Natural killer cell (primary cell): ENCODE data around the gene IL17D. TPM values are rescaled to one million over a fixed set of nuclear protein-coding genes. Genes with fewer than 3 reads are reported as not detected.

ENCODE experiments used
- ATAC-seq, 3 donors: fragments of 150-1000 bp in 2 of 3; fragments of 200-7000 bp in 1 of 3; cut with Tn5 transposase; 1 replicate in 1 of 3; 2 replicates in 2 of 3; pipeline ENCODE4 v1.10.0; 2021; ENCODE audit warnings: mild to moderate bottlenecking in 2 of 3, moderate library complexity in 2 of 3
- DNase-seq, 2 donors: peaks; one replicate each; pipeline versions ENCODE4 v3.0.0 to v3.0.0-alpha.2; 2013 to 2021; ENCODE audit warnings: mixed read lengths in 1 of 2
- H3K27ac ChIP-seq: one replicate; pipeline ENCODE4 v1.5.1; 2013; ENCODE audit warnings: mild to moderate bottlenecking, low read length
- H3K27me3 ChIP-seq: one replicate; pipeline ENCODE4 v1.6.1; 2013; ENCODE audit warnings: low read length; ENCODE audit not compliant: control insufficient read depth, insufficient read depth
- H3K36me3 ChIP-seq: one replicate; pipeline ENCODE4 v1.6.1; 2013; ENCODE audit warnings: low read length; ENCODE audit not compliant: control insufficient read depth, insufficient read depth
- H3K4me1 ChIP-seq: one replicate; pipeline ENCODE4 v1.6.1; 2013; ENCODE audit warnings: low read length; ENCODE audit not compliant: control insufficient read depth, insufficient read depth
- H3K4me3 ChIP-seq: one replicate; pipeline ENCODE4 v1.5.1; 2013; ENCODE audit warnings: low read length
- H3K9me3 ChIP-seq: one replicate; pipeline ENCODE4 v1.6.1; 2013; ENCODE audit warnings: low read length; ENCODE audit not compliant: control insufficient read depth, insufficient read depth
- H3K27ac Mint-ChIP-seq, 2 donors: one replicate each; pipeline ENCODE4 v1.8.0; 2022; ENCODE audit warnings: mild to moderate bottlenecking in 2 of 2, mixed read lengths in 2 of 2, moderate library complexity in 1 of 2
- H3K27me3 Mint-ChIP-seq, 2 donors: one replicate each; pipeline ENCODE4 v1.8.0; 2022; ENCODE audit warnings: low read depth in 2 of 2, mixed read lengths in 2 of 2
- H3K36me3 Mint-ChIP-seq: one replicate; pipeline ENCODE4 v1.8.0; 2022; ENCODE audit warnings: mixed read lengths
- H3K4me1 Mint-ChIP-seq, 2 donors: one replicate each; pipeline ENCODE4 v1.8.0; 2022; ENCODE audit warnings: mixed read lengths in 2 of 2
- H3K4me3 Mint-ChIP-seq: one replicate; pipeline ENCODE4 v1.8.0; 2022; ENCODE audit warnings: mild to moderate bottlenecking, moderate library complexity, mixed read lengths
- H3K9me3 Mint-ChIP-seq, 2 donors: one replicate each; pipeline ENCODE4 v1.8.0; 2022; ENCODE audit warnings: mixed read lengths in 2 of 2
- WGBS: methylation state at CpG from one replicate; pipeline ENCODE4 v1.1.7; 2013; ENCODE audit warnings: missing lambda C conversion rate; ENCODE audit not compliant: insufficient coverage; 5-methylcytosine and 5-hydroxymethylcytosine counted together
- intact Hi-C: fragments of 100-400 bp; cut with micrococcal nuclease; formaldehyde crosslinking; loops from one replicate; pipeline ENCODE4 v1.14.2; 2022
- total RNA-seq, 4 donors: library from RNA; stranded (reverse); fragments of 120-200 nt in 1 of 4; gene quantifications; one replicate each; pipeline versions ENCODE4 v1.2.3 to v1.2.4, GENCODE V29; 2013 to 2022
- TF ChIP-seq, protein P1 (sequence below): fragments of 200-600 bp; IDR thresholded peaks from one replicate; pipeline ENCODE4 v1.8.0; 2022; ENCODE audit warnings: antibody characterized with exemption

Gene IL17D
- total RNA-seq, 3 donors from 2014 or later (not counting 1 experiment from before 2014, with no cell fraction given) = 0.14 to 0.33 (median 0.25) TPM

DNA sequence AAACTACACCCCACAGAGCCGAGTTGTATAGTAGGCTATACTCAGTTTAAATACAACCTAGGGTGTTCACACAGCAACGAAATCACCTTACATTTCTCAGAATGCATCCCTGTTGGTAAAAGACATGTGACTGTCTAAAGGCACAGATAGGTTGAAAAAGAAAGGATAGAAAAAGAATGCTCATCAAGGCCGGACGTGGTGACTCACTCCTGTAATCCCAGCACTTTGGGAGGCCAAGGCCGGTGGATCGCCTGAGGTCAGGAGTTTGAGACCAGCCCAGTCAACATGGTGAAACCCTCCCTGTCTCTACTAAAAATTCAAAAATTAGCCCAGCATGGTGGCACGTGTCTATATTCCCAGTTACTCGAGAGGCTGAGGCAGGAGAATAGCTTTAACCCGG is 3.8 kb upstream of the IL17D start:
- Mint-ChIP-seq H3K36me3 (no peaks in the 10 kb centered on the region), H3K27me3 (peaks cover 25 to 33% of the 10 kb centered on the region in 2 donors), H3K9me3 (no peaks in the 10 kb centered on the region), H3K4me1 (peaks cover 18 to 20% of the 10 kb centered on the region in 2 donors), H3K27ac (no peak overlapping the region), H3K4me3 (no peak overlapping the region)
- H3K9me3 ChIP-seq = no peaks in the 10 kb centered on the region
- no peak overlapping the region for H3K27ac ChIP-seq
- H3K4me1 ChIP-seq = peaks cover 15% of the 10 kb centered on the region
- H3K27me3 ChIP-seq = peaks cover 3% of the 10 kb centered on the region
- WGBS = 95% methylated on average over 9 of the region's 9 CpGs
- H3K36me3 ChIP-seq = no peaks in the 10 kb centered on the region
- ATAC-seq (no peak), DNase-seq (no peak)
- TF ChIP-seq, protein P1, sequence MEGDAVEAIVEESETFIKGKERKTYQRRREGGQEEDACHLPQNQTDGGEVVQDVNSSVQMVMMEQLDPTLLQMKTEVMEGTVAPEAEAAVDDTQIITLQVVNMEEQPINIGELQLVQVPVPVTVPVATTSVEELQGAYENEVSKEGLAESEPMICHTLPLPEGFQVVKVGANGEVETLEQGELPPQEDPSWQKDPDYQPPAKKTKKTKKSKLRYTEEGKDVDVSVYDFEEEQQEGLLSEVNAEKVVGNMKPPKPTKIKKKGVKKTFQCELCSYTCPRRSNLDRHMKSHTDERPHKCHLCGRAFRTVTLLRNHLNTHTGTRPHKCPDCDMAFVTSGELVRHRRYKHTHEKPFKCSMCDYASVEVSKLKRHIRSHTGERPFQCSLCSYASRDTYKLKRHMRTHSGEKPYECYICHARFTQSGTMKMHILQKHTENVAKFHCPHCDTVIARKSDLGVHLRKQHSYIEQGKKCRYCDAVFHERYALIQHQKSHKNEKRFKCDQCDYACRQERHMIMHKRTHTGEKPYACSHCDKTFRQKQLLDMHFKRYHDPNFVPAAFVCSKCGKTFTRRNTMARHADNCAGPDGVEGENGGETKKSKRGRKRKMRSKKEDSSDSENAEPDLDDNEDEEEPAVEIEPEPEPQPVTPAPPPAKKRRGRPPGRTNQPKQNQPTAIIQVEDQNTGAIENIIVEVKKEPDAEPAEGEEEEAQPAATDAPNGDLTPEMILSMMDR = no peak
- H3K4me3 ChIP-seq = no peak overlapping the region
- intact Hi-C loops = loop anchor here (10.0 kb wide), 1 partner anchor 175 kb away; the partner anchor contains the start of gene CRYL1

DNA sequence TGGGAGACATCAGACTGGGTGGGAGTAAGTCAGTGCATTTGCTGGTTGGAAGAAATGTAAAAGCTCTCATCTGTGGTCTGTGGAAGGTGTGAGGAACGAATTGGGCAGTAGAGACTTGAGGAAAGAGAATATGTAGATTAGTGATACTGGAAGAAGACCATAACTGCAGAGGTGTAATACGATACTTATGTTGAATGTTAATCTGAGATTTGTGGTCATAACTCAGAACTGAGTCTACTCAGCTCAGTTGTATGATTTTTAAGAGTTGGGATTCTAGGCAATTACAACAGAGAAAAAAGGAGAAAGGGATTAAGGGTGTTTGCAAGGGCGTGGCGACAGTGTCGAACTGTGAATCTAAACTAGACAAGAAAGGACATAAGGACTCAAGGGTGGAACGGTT is 3.2 kb upstream of the IL17D start:
- Mint-ChIP-seq H3K27me3 (peaks cover 25 to 35% of the 10 kb centered on the region in 2 donors), H3K36me3 (no peaks in the 10 kb centered on the region), H3K4me3 (no peak overlapping the region), H3K9me3 (no peaks in the 10 kb centered on the region), H3K27ac (no peak overlapping the region), H3K4me1 (peaks cover 18 to 23% of the 10 kb centered on the region in 2 donors)
- peaks cover 16% of the 10 kb centered on the region for H3K4me1 ChIP-seq
- intact Hi-C loops = loop anchor here (10.0 kb wide), 1 partner anchor 175 kb away; the partner anchor contains the start of gene CRYL1
- H3K36me3 ChIP-seq = no peaks in the 10 kb centered on the region
- no peak overlapping the region for H3K27ac ChIP-seq
- ATAC-seq = no peak
- H3K4me3 ChIP-seq = no peak overlapping the region
- TF ChIP-seq, protein P1 = no peak
- H3K27me3 ChIP-seq = peaks cover 3% of the 10 kb centered on the region
- no peak for DNase-seq
- WGBS = 86% methylated on average over 6 of the region's 6 CpGs
- no peaks in the 10 kb centered on the region for H3K9me3 ChIP-seq

GRCh38 chr13:20701461-20701860 is 2.0 kb upstream of the IL17D start:
- ATAC-seq (no peak), DNase-seq (no peak)
- H3K4me1 ChIP-seq = peaks cover 14% of the 10 kb centered on the region
- WGBS = 100% methylated on average over 2 of the region's 3 CpGs
- no peak overlapping the region for H3K4me3 Mint-ChIP-seq
- peaks cover 3% of the 10 kb centered on the region for H3K27me3 ChIP-seq
- H3K27me3 Mint-ChIP-seq = peaks cover 18 to 30% of the 10 kb centered on the region in 2 donors
- intact Hi-C loops = loop anchor here (10.0 kb wide), 1 partner anchor 177 kb away; the partner anchor contains the start of gene CRYL1
- TF ChIP-seq, protein P1 = no peak
- no peaks in the 10 kb centered on the region for H3K36me3 ChIP-seq
- H3K27ac ChIP-seq = no peak overlapping the region
- no peak overlapping the region for H3K27ac Mint-ChIP-seq
- no peaks in the 10 kb centered on the region for H3K9me3 Mint-ChIP-seq
- peaks cover 11 to 17% of the 10 kb centered on the region in 2 donors for H3K4me1 Mint-ChIP-seq
- no peaks in the 10 kb centered on the region for H3K9me3 ChIP-seq
- no peaks in the 10 kb centered on the region for H3K36me3 Mint-ChIP-seq
- no peak overlapping the region for H3K4me3 ChIP-seq

DNA sequence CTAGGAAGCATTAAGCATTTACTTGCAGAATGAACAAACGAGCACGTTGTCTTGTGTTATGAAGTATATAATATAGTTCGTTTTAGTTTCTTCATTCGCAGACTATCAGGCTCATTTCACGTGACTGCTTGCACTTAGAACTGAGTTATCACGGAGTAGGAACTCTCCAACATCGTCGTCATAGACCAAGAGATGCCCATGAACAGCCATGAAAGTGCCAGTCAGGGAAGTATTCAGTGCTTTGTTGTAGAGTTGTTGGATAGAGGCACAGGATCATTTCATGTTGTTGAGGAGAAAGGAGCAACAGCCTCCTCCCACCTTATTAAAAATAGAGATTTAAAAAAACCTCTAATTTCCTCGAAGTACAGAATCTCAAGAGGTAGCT is 977 bp upstream of the IL17D start:
- no peak overlapping the region for H3K27ac ChIP-seq
- intact Hi-C loops = loop anchor here (2.0 to 10.0 kb wide), 2 partner anchors 34 to 178 kb away; partner anchors contain the start of gene CRYL1
- H3K4me3 ChIP-seq = no peak overlapping the region
- ATAC-seq (no peak), DNase-seq (peak in 1 of 2 donors; percentile 29)
- H3K4me1 ChIP-seq = peaks cover 14% of the 10 kb centered on the region
- H3K9me3 ChIP-seq = no peaks in the 10 kb centered on the region
- TF ChIP-seq, protein P1 = no peak
- H3K9me3 Mint-ChIP-seq = no peaks in the 10 kb centered on the region
- peaks cover 11 to 17% of the 10 kb centered on the region in 2 donors for H3K4me1 Mint-ChIP-seq
- no peaks in the 10 kb centered on the region for H3K36me3 Mint-ChIP-seq
- peaks cover 3% of the 10 kb centered on the region for H3K27me3 ChIP-seq
- H3K4me3 Mint-ChIP-seq = peak overlapping the region; percentile 90
- WGBS = 17% methylated on average over 9 of the region's 9 CpGs
- H3K27me3 Mint-ChIP-seq = peaks cover 18 to 29% of the 10 kb centered on the region in 2 donors
- H3K27ac Mint-ChIP-seq = peak overlapping the region in 1 of 2 donors; percentile 90
- H3K36me3 ChIP-seq = no peaks in the 10 kb centered on the region
